ENCODE data around the gene SCARB1. TPM values are rescaled to one million over a fixed set of nuclear protein-coding genes. Genes with fewer than 3 reads are reported as not detected.

The SCARB1 gene
- total RNA-seq, 1 experiment from 2014 or later, result 68.3 TPM

- no peak for TF ChIP-seq HMGXB4 (CRISPR knock-in tag; IDR thresholded peaks at IDR 0.05)
- no peak for TF ChIP-seq NR3C1 (CRISPR knock-in tag; conservative IDR thresholded peaks at IDR 0.05; ENCODE audit: low read depth)
- TF ChIP-seq SOX15 (CRISPR knock-in tag; IDR thresholded peaks at IDR 0.05), result no peak
Measured at GRCh38 chr12:124753993-124754392, 109.7 kb downstream of the SCARB1 start (continued).

- ATAC-seq, result no peak
- TF ChIP-seq FOXK1 (CRISPR knock-in tag; IDR thresholded peaks at IDR 0.05), result no peak
- TF ChIP-seq ERG (CRISPR knock-in tag; IDR thresholded peaks at IDR 0.05), result no peak
- TF ChIP-seq ZNF532 (CRISPR knock-in tag; IDR thresholded peaks at IDR 0.05; ENCODE audit: borderline replicate concordance), result no peak
- TF ChIP-seq FOXP1 (CRISPR knock-in tag; IDR thresholded peaks at IDR 0.05; ENCODE audit: borderline replicate concordance), result no peak
- TF ChIP-seq ETV6 (CRISPR knock-in tag; IDR thresholded peaks at IDR 0.05), result no peak
- TF ChIP-seq ATF6 (CRISPR knock-in tag; IDR thresholded peaks at IDR 0.05), result no peak
- no peak for TF ChIP-seq NFE2L1 (CRISPR knock-in tag; IDR thresholded peaks at IDR 0.05)
- no peak for TF ChIP-seq ZNF263 (CRISPR knock-in tag; IDR thresholded peaks at IDR 0.05; ENCODE audit: low read depth)
- TF ChIP-seq ZNF219 (CRISPR knock-in tag; IDR thresholded peaks at IDR 0.05; ENCODE audit: borderline replicate concordance), result no peak
- no peak for TF ChIP-seq MYBL2 (CRISPR knock-in tag; IDR thresholded peaks at IDR 0.05)
- no peak for TF ChIP-seq GRHL2 (CRISPR knock-in tag; IDR thresholded peaks at IDR 0.05; ENCODE audit: insufficient replicate concordance, severe bottlenecking)
- TF ChIP-seq MAX (CRISPR knock-in tag; IDR thresholded peaks at IDR 0.05), result no peak
- no peak for TF ChIP-seq RORB (CRISPR knock-in tag; IDR thresholded peaks at IDR 0.05)
- TF ChIP-seq PRRX2 (CRISPR knock-in tag; IDR thresholded peaks at IDR 0.05), result no peak
- no peak for TF ChIP-seq NR2C2 (CRISPR knock-in tag; IDR thresholded peaks at IDR 0.05)
- TF ChIP-seq IRF1 (CRISPR knock-in tag; IDR thresholded peaks at IDR 0.05), result no peak
- no peak for TF ChIP-seq HMGXB4 (CRISPR knock-in tag; IDR thresholded peaks at IDR 0.05)
- TF ChIP-seq ZNF423 (CRISPR knock-in tag; IDR thresholded peaks at IDR 0.05), result no peak
- TF ChIP-seq STAT6 (CRISPR knock-in tag; conservative IDR thresholded peaks at IDR 0.05; ENCODE audit: low read depth), result no peak
- Mint-ChIP-seq H3K4me3 (no peak overlapping the region), H3K27me3 (ENCODE audit: low read depth) (no peaks in the 10 kb centered on the region; the same call in none of the 2 replicates), H3K4me1 (peaks cover 24% of the 10 kb centered on the region), H3K36me3 (peaks cover 28% of the 10 kb centered on the region), H3K9me3 (peaks cover 29% of the 10 kb centered on the region), H3K27ac (no peak overlapping the region)
- ChIA-PET CTCF (interaction anchor here (0.8 kb wide), 1 partner anchor 19 kb away, joined by 4 read pairs; no protein-coding TSS in a partner anchor), POLR2A (interaction anchor here (0.5 kb wide), 1 partner anchor 170 kb away, joined by 4 read pairs; no protein-coding TSS in a partner anchor)
- no peak for DNase-seq (ENCODE audit: low spot score)
Measured at GRCh38 chr12:124753228-124753591, 110.5 kb downstream of the SCARB1 start.

All from WTC11 (cell line).